HG03571 (cell line): Measurements from ENCODE around the gene USP17L12.
"Not testable (repeated sequence)": the region's sequence is repeated elsewhere in the genome, so short reads cannot be mapped to it uniquely, and the experiment has no call there.

ENCODE experiments used
- ATAC-seq: cut with Tn5 transposase; IDR thresholded peaks from one replicate; pipeline ENCODE4 v1.9.1; 2021; ENCODE audit not compliant: unreplicated experiment

The USP17L12 gene

GRCh38 chr4:9219852-9220251, at the start of gene USP17L12:
TSS of gene USP17L12 (plus strand) at chr4:9220152. CDS start at chr4:9220152, 0 bp downstream.
- ATAC-seq = not testable (repeated sequence)

DNA sequence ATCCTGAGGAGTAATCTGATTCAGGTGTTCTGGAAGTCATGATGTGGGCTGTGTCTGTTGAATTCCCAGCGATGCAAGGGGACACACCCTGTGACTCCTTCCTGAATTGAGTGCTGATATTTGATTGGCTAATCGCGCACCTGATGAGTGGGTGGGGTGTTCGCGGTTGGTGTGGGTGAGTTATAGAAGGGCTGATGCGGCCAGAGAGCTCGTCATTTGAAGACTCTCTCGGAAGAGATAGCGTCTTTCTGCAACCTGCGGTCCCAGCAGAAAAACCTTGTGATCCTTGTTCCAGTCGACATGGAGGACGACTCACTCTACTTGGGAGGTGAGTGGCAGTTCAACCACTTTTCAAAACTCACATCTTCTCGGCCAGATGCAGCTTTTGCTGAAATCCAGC, 9.6 kb upstream of the USP17L12 start, which contains the start of gene USP17L10:
Gene USP17L10 (plus strand): TSS at position 301 of the 400 bp plus-strand sequence. CDS start 0 bp downstream, at position 301.
- ATAC-seq = not testable (repeated sequence)

DNA sequence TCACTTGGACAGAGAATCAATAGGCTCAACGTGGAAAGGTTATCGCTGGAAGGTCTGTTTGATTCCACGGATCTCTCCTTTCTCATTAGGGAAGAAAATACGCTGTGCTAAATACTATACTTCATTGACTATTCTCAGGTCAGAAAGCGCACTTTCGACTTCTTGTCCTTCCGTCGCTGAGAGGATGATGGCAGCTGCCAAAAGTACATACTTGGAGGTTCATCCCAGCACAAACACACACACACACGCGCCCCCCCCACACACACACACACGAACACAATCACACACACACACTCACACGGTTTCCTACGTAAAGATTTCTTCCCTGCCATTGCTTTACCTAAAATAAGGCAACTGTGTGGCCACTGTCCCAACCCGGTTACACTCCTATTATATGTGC, 5.3 kb upstream of the USP17L12 start:
- not testable (repeated sequence) for ATAC-seq

GRCh38 chr4:9215105-9215504, 4.8 kb upstream of the USP17L12 start, which contains the start of gene USP17L11:
TSS of gene USP17L11 (plus strand) at chr4:9215405. CDS start at chr4:9215405, 0 bp downstream.
- not testable (repeated sequence) for ATAC-seq

- not testable (repeated sequence) for ATAC-seq
Observed at GRCh38 chr4:9224596-9224995, 4.6 kb downstream of the USP17L12 start, which contains the start of gene USP17L13. TSS of gene USP17L13 (plus strand) at chr4:9224896. CDS start at chr4:9224896, 0 bp downstream.

GRCh38 chr4:9230249-9230648, 10.3 kb downstream of the USP17L12 start:
- ATAC-seq = not testable (repeated sequence)

- ATAC-seq = not testable (repeated sequence)
Observed at GRCh38 chr4:9234085-9234484, 14.1 kb downstream of the USP17L12 start, which contains the start of gene USP17L15. TSS of gene USP17L15 (plus strand) at chr4:9234385. CDS start at chr4:9234385, 0 bp downstream.

- not testable (repeated sequence) for ATAC-seq
Observed at GRCh38 chr4:9238461-9238860, 18.5 kb downstream of the USP17L12 start.

DNA sequence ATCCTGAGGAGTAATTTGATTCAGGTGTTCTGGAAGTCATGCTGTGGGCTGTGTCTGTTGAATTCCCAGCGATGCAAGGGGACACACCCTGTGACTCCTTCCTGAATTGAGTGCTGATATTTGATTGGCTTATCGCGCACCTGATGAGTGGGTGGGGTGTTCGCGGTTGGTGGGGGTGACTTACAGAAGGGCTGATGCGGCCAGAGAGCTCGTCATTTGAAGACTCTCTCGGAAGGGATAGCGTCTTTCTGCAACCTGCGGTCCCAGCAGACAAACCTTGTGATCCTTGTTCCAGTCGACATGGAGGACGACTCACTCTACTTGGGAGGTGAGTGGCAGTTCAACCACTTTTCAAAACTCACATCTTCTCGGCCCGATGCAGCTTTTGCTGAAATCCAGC, 23.6 kb downstream of the USP17L12 start, which contains the start of gene USP17L17:
Gene USP17L17 (plus strand): TSS at position 301 of the 400 bp plus-strand sequence. CDS start 0 bp downstream, at position 301.
- not testable (repeated sequence) for ATAC-seq

- ATAC-seq = not testable (repeated sequence)
Observed at GRCh38 chr4:9247953-9248680, 28.2 kb downstream of the USP17L12 start, which contains the start of gene USP17L18. TSS of gene USP17L18 (plus strand) at chr4:9248630. CDS start at chr4:9248630, 0 bp downstream.

DNA sequence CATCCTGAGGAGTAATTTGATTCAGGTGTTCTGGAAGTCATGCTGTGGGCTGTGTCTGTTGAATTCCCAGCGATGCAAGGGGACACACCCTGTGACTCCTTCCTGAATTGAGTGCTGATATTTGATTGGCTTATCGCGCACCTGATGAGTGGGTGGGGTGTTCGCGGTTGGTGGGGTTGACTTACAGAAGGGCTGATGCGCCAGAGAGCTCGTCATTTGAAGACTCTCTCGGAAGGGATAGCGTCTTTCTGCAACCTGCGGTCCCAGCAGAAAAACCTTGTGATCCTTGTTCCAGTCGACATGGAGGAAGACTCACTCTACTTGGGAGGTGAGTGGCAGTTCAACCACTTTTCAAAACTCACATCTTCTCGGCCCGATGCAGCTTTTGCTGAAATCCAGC, 33.1 kb downstream of the USP17L12 start, which contains the start of gene USP17L19:
Gene USP17L19 (plus strand): TSS at position 301 of the 400 bp plus-strand sequence. CDS start 0 bp downstream, at position 301.
- not testable (repeated sequence) for ATAC-seq

DNA sequence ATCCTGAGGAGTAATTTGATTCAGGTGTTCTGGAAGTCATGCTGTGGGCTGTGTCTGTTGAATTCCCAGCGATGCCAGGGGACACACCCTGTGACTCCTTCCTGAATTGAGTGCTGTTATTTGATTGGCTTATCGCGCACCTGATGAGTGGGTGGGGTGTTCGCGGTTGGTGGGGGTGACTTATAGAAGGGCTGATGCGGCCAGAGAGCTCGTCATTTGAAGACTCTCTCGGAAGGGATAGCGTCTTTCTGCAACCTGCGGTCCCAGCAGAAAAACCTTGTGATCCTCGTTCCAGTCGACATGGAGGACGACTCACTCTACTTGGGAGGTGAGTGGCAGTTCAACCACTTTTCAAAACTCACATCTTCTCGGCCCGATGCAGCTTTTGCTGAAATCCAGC, 37.9 kb downstream of the USP17L12 start, which contains the start of gene USP17L20:
Gene USP17L20 (plus strand): TSS at position 301 of the 400 bp plus-strand sequence. CDS start 0 bp downstream, at position 301.
- ATAC-seq = not testable (repeated sequence)

- not testable (repeated sequence) for ATAC-seq
Observed at GRCh38 chr4:9262572-9262971, 42.6 kb downstream of the USP17L12 start, which contains the start of gene USP17L21. TSS of gene USP17L21 (plus strand) at chr4:9262872. CDS start at chr4:9262872, 0 bp downstream.

GRCh38 chr4:9267319-9267718, 47.4 kb downstream of the USP17L12 start, which contains the start of gene USP17L22:
TSS of gene USP17L22 (plus strand) at chr4:9267619. CDS start at chr4:9267619, 0 bp downstream.
- ATAC-seq = not testable (repeated sequence)
